HEK293 (cell line): ENCODE data around the gene PRRG1.

ENCODE experiments used
- CTCF ChIA-PET: fragments of 350-600 bp; formaldehyde crosslinking; extraction: SDS; loops from one replicate; lab custom pipeline; 2021; ENCODE audit warnings: antibody characterized with exemption; lab: Yijun Ruan, JAX
- POLR2A ChIA-PET: fragments of 300-600 bp; formaldehyde crosslinking; extraction: SDS; loops from one replicate; lab custom pipeline; 2020; ENCODE audit warnings: antibody characterized with exemption, inconsistent platforms; lab: Yijun Ruan, JAX
- H3K27ac ChIP-seq: fragments of 200-500 bp; sonication (Bioruptor generic); 2 replicates; pipeline ENCODE4 v1.5.1; 2014; ENCODE audit warnings: low read depth, low read length, control low read depth, inconsistent platforms; ENCODE audit errors: extremely low read depth
- H3K36me3 ChIP-seq, 2 experiments: fragments of 200-500 bp in 1 of 2; sonication (Bioruptor generic) in 1 of 2; 1 replicate in 1 of 2; 2 replicates in 1 of 2; pipeline ENCODE4 v1.5.1; 2014 to 2017; ENCODE audit warnings: inconsistent platforms in 2 of 2, low read length in 2 of 2; ENCODE audit not compliant: control insufficient read depth in 2 of 2, insufficient read depth in 1 of 2
- H3K4me1 ChIP-seq: fragments of 200-500 bp; sonication (Bioruptor generic); 2 replicates; pipeline ENCODE4 v1.5.1; 2014; ENCODE audit warnings: mild to moderate bottlenecking, low read length, inconsistent platforms; ENCODE audit not compliant: control insufficient read depth, insufficient read depth
- H3K4me3 ChIP-seq: 2 replicates; pipeline ENCODE4 v1.5.1; 2011; ENCODE audit warnings: low read depth, mild to moderate bottlenecking, control low read depth, low read length, moderate library complexity
- H3K9me3 ChIP-seq: fragments of 200-500 bp; sonication (Bioruptor generic); 2 replicates; pipeline ENCODE4 v1.5.1; 2014; ENCODE audit warnings: low read depth, low read length, inconsistent platforms; ENCODE audit not compliant: control insufficient read depth, insufficient read depth
- HOXD13 ChIP-seq: sonication (generic); formaldehyde crosslinking; IDR thresholded peaks from 2 replicates; pipeline ENCODE4 v1.8.0; 2022; ENCODE audit warnings: missing genetic modification reagents, borderline replicate concordance
- IKZF3 ChIP-seq: fragments of 450-650 bp; IDR thresholded peaks from 2 replicates; pipeline ENCODE4 v1.5.0; 2018; ENCODE audit warnings: missing biosample characterization, mild to moderate bottlenecking, missing genetic modification characterization, moderate library complexity
- KLF10 ChIP-seq: fragments of 450-650 bp; IDR thresholded peaks from 2 replicates; pipeline ENCODE4 v1.5.1; 2018; ENCODE audit warnings: missing biosample characterization, mild to moderate bottlenecking, missing genetic modification characterization
- KLF7 ChIP-seq: fragments of 450-650 bp; formaldehyde crosslinking; IDR thresholded peaks from 2 replicates; pipeline ENCODE4 v1.5.1; 2016; ENCODE audit warnings: missing biosample characterization, missing genetic modification characterization, borderline replicate concordance
- PRDM4 ChIP-seq: fragments of 450-650 bp; formaldehyde crosslinking; IDR thresholded peaks from 2 replicates; pipeline ENCODE4 v1.5.1; 2017; ENCODE audit warnings: missing biosample characterization, missing genetic modification characterization
- SALL2 ChIP-seq: fragments of 450-650 bp; formaldehyde crosslinking; IDR thresholded peaks from 2 replicates; pipeline ENCODE4 v1.5.0; 2017; ENCODE audit warnings: missing biosample characterization, mild to moderate bottlenecking, missing genetic modification characterization, borderline replicate concordance
- SP3 ChIP-seq: fragments of 450-650 bp; formaldehyde crosslinking; IDR thresholded peaks from 2 replicates; pipeline ENCODE4 v1.5.1; 2016; ENCODE audit warnings: missing biosample characterization, missing genetic modification characterization
- ZNF114 ChIP-seq: fragments of 450-650 bp; formaldehyde crosslinking; IDR thresholded peaks from 2 replicates; pipeline ENCODE4 v1.5.0; 2017; ENCODE audit warnings: missing biosample characterization, missing genetic modification characterization
- ZNF133 ChIP-seq: fragments of 450-650 bp; formaldehyde crosslinking; IDR thresholded peaks from 2 replicates; pipeline ENCODE4 v1.5.1; 2016; ENCODE audit warnings: missing biosample characterization, missing genetic modification characterization
- ZNF140 ChIP-seq: fragments of 450-650 bp; formaldehyde crosslinking; IDR thresholded peaks from 2 replicates; pipeline ENCODE4 v1.5.1; 2016; ENCODE audit warnings: missing biosample characterization, missing genetic modification characterization
- ZNF16 ChIP-seq: fragments of 450-650 bp; formaldehyde crosslinking; IDR thresholded peaks from 2 replicates; pipeline ENCODE4 v1.5.1; 2016; ENCODE audit warnings: low read depth, missing biosample characterization, missing genetic modification characterization
- ZNF248 ChIP-seq: fragments of 450-650 bp; formaldehyde crosslinking; IDR thresholded peaks from 2 replicates; pipeline ENCODE4 v1.5.1; 2017; ENCODE audit warnings: missing biosample characterization, missing genetic modification characterization
- ZNF274 ChIP-seq, 2 experiments: fragments of 200-500 bp in 1 of 2; fragments of 450-650 bp in 1 of 2; sonication (Bioruptor generic) in 1 of 2; formaldehyde crosslinking in 1 of 2; IDR thresholded peaks; 2 replicates each; pipeline versions ENCODE4 v1.5.1 to v1.6.1; 2014 to 2016; ENCODE audit warnings: borderline replicate concordance in 1 of 2, inconsistent platforms in 1 of 2, low read length in 1 of 2, missing biosample characterization in 1 of 2, missing genetic modification characterization in 1 of 2
- ZNF354C ChIP-seq: fragments of 450-650 bp; formaldehyde crosslinking; IDR thresholded peaks from 2 replicates; pipeline ENCODE4 v1.5.1; 2016; ENCODE audit warnings: missing biosample characterization, missing genetic modification characterization, low read depth, borderline replicate concordance
- ZNF391 ChIP-seq: fragments of 450-650 bp; formaldehyde crosslinking; IDR thresholded peaks from 2 replicates; pipeline ENCODE4 v1.5.1; 2016; ENCODE audit warnings: low read depth, missing biosample characterization, missing genetic modification characterization, borderline replicate concordance
- ZNF530 ChIP-seq: fragments of 450-650 bp; formaldehyde crosslinking; IDR thresholded peaks from 2 replicates; pipeline ENCODE4 v1.5.1; 2016; ENCODE audit warnings: low read depth, missing biosample characterization, missing genetic modification characterization
- ZNF544 ChIP-seq: fragments of 450-650 bp; formaldehyde crosslinking; IDR thresholded peaks from 2 replicates; pipeline ENCODE4 v1.5.0; 2017; ENCODE audit warnings: missing biosample characterization, missing genetic modification characterization
- ZNF747 ChIP-seq: fragments of 450-650 bp; formaldehyde crosslinking; IDR thresholded peaks from 2 replicates; pipeline ENCODE4 v1.5.1; 2016; ENCODE audit warnings: missing biosample characterization, missing genetic modification characterization
- ZNF777 ChIP-seq: fragments of 450-650 bp; formaldehyde crosslinking; IDR thresholded peaks from 2 replicates; pipeline ENCODE4 v1.5.1; 2017; ENCODE audit warnings: missing biosample characterization, missing genetic modification characterization, borderline replicate concordance
- ZSCAN16 ChIP-seq: fragments of 450-650 bp; formaldehyde crosslinking; IDR thresholded peaks from 2 replicates; pipeline ENCODE4 v1.5.1; 2016; ENCODE audit warnings: missing biosample characterization, missing genetic modification characterization
- TF ChIP-seq, protein P1 (sequence below): fragments of 450-650 bp; formaldehyde crosslinking; IDR thresholded peaks from 2 replicates; pipeline ENCODE4 v1.5.1; 2016; ENCODE audit warnings: missing biosample characterization, missing genetic modification characterization

The PRRG1 gene

GRCh38 chrX:37462346-37462745 lies 113.2 kb downstream of the PRRG1 start:
- ChIA-PET CTCF (no interaction called here), POLR2A (no interaction called here)
- H3K4me3 ChIP-seq: no peak overlapping the region
- H3K27ac ChIP-seq: no peak overlapping the region
- H3K36me3 ChIP-seq: no peaks in the 10 kb centered on the region
- TF ChIP-seq HOXD13 (CRISPR knock-in tag) (no peak), IKZF3 (tag by site-specific recombination) (no peak), ZNF354C (tag by site-specific recombination) (no peak), ZNF530 (tag by site-specific recombination) (no peak), ZNF140 (tag by site-specific recombination) (no peak), ZNF16 (tag by site-specific recombination) (no peak), ZNF248 (tag by site-specific recombination) (no peak), ZNF391 (no peak), ZNF747 (tag by site-specific recombination) (no peak), ZNF544 (no peak), SALL2 (tag by site-specific recombination) (no peak), ZNF133 (tag by site-specific recombination) (no peak), ZSCAN16 (tag by site-specific recombination) (no peak), ZNF274 (IDR thresholded peaks at IDR 0.05; ENCODE audit: low read length) (no peak), ZNF274 (tag by site-specific recombination; IDR thresholded peaks at IDR 0.05; ENCODE audit: borderline replicate concordance) (no peak), SP3 (tag by site-specific recombination) (no peak)
- TF ChIP-seq, protein P1, sequence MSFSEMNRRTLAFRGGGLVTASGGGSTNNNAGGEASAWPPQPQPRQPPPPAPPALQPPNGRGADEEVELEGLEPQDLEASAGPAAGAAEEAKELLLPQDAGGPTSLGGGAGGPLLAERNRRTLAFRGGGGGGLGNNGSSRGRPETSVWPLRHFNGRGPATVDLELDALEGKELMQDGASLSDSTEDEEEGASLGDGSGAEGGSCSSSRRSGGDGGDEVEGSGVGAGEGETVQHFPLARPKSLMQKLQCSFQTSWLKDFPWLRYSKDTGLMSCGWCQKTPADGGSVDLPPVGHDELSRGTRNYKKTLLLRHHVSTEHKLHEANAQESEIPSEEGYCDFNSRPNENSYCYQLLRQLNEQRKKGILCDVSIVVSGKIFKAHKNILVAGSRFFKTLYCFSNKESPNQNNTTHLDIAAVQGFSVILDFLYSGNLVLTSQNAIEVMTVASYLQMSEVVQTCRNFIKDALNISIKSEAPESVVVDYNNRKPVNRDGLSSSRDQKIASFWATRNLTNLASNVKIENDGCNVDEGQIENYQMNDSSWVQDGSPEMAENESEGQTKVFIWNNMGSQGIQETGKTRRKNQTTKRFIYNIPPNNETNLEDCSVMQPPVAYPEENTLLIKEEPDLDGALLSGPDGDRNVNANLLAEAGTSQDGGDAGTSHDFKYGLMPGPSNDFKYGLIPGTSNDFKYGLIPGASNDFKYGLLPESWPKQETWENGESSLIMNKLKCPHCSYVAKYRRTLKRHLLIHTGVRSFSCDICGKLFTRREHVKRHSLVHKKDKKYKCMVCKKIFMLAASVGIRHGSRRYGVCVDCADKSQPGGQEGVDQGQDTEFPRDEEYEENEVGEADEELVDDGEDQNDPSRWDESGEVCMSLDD (tag by site-specific recombination): no peak
- TF ChIP-seq, all 188 proteins: peak for 0
- Histone ChIP-seq H3K9me3 (no peaks in the 10 kb centered on the region), H3K4me1 (no peaks in the 10 kb centered on the region)

- H3K4me3 ChIP-seq: no peak overlapping the region
- POLR2A ChIA-PET: no interaction called here
- no peak for TF ChIP-seq ZNF777 (tag by site-specific recombination)
- TF ChIP-seq ZNF114 (tag by site-specific recombination): no peak
- no peak for TF ChIP-seq PRDM4 (tag by site-specific recombination)
- TF ChIP-seq KLF7: no peak
- TF ChIP-seq KLF10 (tag by site-specific recombination): no peak
- no peaks in the 10 kb centered on the region for H3K9me3 ChIP-seq
- H3K36me3 ChIP-seq: no peaks in the 10 kb centered on the region
- CTCF ChIA-PET: interaction anchor here (0.7 kb wide), 1 partner anchor 41 kb away, joined by 3 read pairs; no protein-coding TSS in a partner anchor
- no peak overlapping the region for H3K27ac ChIP-seq
- H3K4me1 ChIP-seq: no peaks in the 10 kb centered on the region
Observed at GRCh38 chrX:37468124-37468739, 119.1 kb downstream of the PRRG1 start.
